Fibroblast of the aortic adventitia (primary cell): ENCODE measurements around the gene THRB. TPM values are rescaled to one million over a fixed set of nuclear protein-coding genes. Genes with fewer than 3 reads are reported as not detected.
"Not testable (repeated sequence)": the region's sequence is repeated elsewhere in the genome, so short reads cannot be mapped to it uniquely, and the experiment has no call there.

Experiments used
- DNase-seq: peaks from one replicate; pipeline ENCODE4 v3.0.0-alpha.2; 2010; ENCODE audit warnings: low read depth
- H3K4me3 ChIP-seq: 2 replicates; pipeline ENCODE4 v1.5.1; 2011; ENCODE audit warnings: low read depth, mild to moderate bottlenecking, control low read depth, low read length, moderate library complexity
- total RNA-seq: library from RNA; depleted of rRNA; stranded (reverse); fragments of >200 nt; gene quantifications from 2 replicates; pipeline ENCODE4 v1.2.3, GENCODE V29; 2012; ENCODE audit warnings: low replicate concordance
- TF ChIP-seq, protein P1 (sequence below): IDR thresholded peaks from 2 replicates; pipeline ENCODE4 v1.5.1; 2011; ENCODE audit warnings: mild to moderate bottlenecking, low read length, control low read depth, inconsistent platforms; ENCODE audit not compliant: insufficient read depth

THRB gene
- total RNA-seq, 1 donor, result 4.7 TPM

DNA sequence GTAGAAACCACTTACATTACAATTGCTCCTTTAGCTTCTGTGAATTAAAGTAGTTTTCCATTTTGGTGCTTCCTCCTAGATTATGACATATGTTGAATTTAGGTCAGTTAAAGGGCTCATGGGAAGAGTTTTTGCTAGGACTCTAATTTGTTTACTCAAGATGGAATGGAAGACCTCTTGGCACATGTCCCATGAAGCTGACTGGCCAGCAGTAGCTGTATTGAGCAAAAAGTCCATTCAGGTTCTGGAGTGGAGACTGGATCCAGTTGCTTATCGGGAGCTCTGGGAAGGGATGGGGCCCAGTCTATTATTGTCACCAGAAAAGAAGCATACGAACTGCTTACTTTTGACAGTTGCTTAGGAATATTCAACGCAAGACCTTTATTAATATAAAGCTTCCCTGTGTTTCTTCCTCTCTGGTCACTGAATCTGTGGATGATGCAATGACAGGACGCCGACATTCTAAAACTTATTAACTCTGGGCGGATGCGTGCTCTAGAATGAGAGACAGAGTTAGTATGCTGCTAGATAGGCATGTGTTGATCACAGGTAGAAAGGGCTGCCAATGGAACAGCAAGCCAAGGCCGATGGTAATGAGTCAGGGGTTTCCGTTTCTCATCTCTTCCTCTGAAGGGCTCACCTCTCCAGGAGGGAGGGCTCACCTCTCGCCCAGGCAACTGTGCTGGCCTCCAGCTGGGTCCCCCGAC, 393.8 kb downstream of the THRB start:
- DNase-seq, result peak; percentile 28
- H3K4me3 ChIP-seq, result no peak overlapping the region
- TF ChIP-seq, protein P1, sequence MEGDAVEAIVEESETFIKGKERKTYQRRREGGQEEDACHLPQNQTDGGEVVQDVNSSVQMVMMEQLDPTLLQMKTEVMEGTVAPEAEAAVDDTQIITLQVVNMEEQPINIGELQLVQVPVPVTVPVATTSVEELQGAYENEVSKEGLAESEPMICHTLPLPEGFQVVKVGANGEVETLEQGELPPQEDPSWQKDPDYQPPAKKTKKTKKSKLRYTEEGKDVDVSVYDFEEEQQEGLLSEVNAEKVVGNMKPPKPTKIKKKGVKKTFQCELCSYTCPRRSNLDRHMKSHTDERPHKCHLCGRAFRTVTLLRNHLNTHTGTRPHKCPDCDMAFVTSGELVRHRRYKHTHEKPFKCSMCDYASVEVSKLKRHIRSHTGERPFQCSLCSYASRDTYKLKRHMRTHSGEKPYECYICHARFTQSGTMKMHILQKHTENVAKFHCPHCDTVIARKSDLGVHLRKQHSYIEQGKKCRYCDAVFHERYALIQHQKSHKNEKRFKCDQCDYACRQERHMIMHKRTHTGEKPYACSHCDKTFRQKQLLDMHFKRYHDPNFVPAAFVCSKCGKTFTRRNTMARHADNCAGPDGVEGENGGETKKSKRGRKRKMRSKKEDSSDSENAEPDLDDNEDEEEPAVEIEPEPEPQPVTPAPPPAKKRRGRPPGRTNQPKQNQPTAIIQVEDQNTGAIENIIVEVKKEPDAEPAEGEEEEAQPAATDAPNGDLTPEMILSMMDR, result no peak

DNA sequence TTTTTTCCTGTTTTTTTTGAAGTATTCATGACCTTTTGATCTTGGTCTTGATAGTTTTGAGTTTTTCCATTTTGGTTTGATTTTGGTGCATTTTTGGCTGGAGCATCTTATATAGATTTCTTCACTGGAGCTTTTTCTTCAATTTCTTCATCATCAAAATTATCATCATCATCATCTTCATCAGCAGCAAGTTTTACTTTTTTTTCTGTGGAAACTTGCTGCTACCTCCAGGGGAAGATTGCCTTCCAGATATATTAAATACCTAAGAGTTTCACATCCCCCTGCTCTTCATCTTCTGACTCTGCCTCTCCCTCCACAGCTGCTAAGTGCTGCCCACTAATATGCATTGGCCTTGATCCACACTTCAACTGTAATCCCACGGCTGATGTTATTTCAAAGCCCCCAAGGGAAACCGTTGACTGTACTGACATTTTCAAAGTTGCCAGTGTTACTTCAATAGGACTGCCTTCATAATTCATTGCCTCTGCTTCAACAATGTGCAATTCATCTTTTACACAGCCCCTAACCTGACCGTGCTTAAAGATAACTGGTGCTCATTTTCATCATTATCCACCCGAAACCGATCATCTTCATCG, 397.9 kb downstream of the THRB start:
- no peak for DNase-seq
- TF ChIP-seq, protein P1, result no peak
- no peak overlapping the region for H3K4me3 ChIP-seq

DNA sequence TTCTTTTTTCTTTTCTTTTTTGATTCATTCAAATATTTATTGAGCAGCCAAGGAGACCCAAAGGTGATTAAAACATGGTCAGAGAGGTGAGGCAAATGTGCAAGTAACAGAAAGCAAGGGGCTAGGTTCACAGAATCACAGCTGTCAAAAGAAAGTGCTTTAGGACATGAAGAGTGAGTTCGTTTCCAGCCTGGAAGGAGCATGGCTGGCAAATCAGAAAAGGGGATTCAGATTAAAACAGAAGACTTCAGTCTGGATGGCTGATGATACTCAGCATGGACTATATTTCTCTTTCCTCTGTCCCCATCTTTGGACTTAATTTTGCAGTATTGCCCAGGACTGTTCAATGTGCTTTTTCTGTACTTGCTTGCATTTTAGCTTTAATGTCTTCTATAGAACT, 398.4 kb downstream of the THRB start:
- no peak for DNase-seq
- H3K4me3 ChIP-seq, result no peak overlapping the region
- TF ChIP-seq, protein P1, result no peak

DNA sequence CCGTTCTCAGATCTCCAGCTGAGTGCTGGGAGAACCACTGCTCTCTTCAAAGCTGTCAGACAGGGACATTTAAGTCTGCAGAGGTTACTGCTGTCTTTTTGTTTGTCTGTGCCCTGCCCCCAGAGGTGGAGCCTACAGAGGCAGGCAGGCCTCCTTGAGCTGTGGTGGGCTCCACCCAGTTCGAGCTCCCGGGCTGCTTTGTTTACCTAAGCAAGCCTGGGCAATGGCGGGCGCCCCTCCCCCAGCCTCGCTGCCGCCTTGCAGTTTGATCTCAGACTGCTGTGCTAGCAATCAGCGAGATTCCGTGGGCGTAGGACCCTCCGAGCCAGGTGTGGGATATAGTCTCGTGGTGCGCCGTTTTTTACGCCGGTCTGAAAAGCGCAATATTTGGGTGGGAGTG, 399.8 kb downstream of the THRB start:
- H3K4me3 ChIP-seq, DNase-seq: not testable (repeated sequence)

DNA sequence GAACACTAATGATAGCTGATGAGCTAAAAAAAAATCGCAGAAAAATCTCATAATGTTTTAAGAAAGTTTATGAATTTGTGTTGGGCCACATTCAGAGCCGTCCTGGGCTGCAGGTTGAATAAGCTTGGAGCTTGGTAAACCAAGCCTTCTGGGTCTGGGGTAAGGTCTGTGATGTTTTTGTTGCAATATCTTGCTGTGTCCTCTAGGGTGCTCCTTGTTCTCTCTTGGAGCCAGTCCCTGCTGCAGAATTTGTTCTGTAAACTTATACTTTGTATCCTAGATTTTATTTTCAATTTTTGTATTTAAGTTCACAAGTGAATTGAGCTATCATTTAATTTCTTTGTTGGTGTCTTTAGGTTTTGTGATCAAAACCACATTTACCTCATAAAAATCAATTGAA, 405.9 kb downstream of the THRB start:
- TF ChIP-seq, protein P1, result peak; percentile 61
- DNase-seq, result peak; percentile 43
- no peak overlapping the region for H3K4me3 ChIP-seq

DNA sequence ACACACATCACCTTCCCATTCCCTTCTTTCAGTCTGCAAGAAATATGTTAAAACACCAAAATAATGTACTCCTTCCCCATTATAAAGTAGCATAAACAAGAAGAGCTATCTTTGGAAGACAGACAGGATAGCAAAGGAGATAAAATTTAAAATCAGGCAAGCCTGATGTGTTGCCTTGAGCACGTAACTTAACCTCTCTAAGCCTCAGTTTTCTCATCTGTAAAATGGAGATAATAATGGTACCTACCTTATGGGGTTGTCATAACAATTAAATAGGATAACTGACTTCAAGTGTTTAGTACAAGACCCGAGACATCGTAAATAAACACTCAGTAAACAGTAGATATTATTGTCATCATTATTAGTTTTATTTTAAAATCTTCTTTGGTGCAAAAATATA, 407.2 kb downstream of the THRB start:
- TF ChIP-seq, protein P1, result no peak

DNA sequence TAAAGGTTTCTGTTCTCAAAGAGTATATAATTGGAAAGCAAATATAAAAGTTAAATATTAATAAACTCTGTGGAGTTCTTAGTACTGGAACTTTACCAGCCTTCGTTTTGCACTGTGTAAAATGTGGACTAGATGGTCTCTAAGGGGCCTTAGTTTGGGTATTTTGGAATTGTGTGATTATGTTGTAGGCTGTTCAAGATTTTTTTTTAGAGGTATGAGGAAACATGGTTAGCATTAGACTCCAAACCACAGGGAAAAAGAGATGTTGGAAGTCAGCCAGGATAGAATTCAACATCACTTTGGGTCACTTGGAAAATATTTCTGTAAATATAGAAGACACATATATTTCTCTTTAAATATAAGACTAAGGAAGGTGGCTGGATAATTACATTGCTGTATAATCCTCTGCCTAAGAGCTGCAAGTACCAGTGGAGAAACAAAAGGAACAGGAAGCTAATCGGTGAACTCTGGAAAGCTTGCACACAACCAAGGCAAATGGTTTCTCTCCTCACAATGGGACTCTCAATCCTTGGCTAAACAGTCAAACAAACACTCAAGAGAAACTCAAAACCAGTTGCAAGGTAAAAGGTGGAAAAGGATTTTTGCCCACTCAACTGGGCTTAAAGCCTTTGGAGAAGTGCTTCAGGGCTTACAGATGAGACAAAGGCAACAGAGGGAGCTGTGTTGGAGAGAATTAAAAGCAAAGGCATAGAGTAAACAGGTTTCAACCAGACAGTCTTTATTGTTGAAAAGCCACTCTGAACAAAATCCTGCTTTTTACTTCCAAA, 407.8 kb downstream of the THRB start:
- DNase-seq, result peak; percentile 30
- H3K4me3 ChIP-seq, result no peak overlapping the region
- TF ChIP-seq, protein P1, result no peak

More for the DNA sequence above, 407.2 kb downstream of the THRB start:
- no peak overlapping the region for H3K4me3 ChIP-seq
- no peak for DNase-seq
